HepG2 (cell line): ENCODE data around the gene PFAS. TPM values are rescaled to one million over a fixed set of nuclear protein-coding genes. Genes with fewer than 3 reads are reported as not detected.

ENCODE experiments used
- ASH2L ChIP-seq: fragments of 300-600, 200-600 bp; sonication (generic); IDR thresholded peaks from 2 replicates; pipeline ENCODE4 v1.7.0; 2017; ENCODE audit warnings: low read depth, mild to moderate bottlenecking, moderate library complexity, mixed read lengths, low read length; ENCODE audit not compliant: insufficient read length
- DNMT1 ChIP-seq: sonication (generic); formaldehyde crosslinking; IDR thresholded peaks from 2 replicates; pipeline ENCODE4 v1.5.1; 2020; ENCODE audit warnings: mild to moderate bottlenecking, missing genetic modification reagents
- polyA plus RNA-seq, 8 experiments: library from polyadenylated mRNA; depleted of rRNA in 3 of 8; stranded (reverse) in 7 of 8; unstranded in 1 of 8; fragments of >200 nt; fragmentation: Illumina TruSeq in 4 of 8; extraction: Trizol in 4 of 8; gene quantifications; 2 replicates each; pipeline versions ENCODE4 v1.2.1 to v1.2.3, GENCODE V29; 2011 to 2016; ENCODE audit warnings: low read depth in 4 of 8, missing spikeins in 1 of 8, mixed read lengths in 1 of 8; ENCODE audit not compliant: insufficient read depth in 1 of 8
- total RNA-seq, 5 experiments: library from RNA; depleted of rRNA; stranded (reverse); fragments of >200 nt; fragmentation: Illumina TruSeq; extraction: Trizol; gene quantifications; 2 replicates each; pipeline ENCODE4 v1.2.3, GENCODE V29; 2016; ENCODE audit warnings: low read depth in 1 of 5
- TF ChIP-seq, protein P1 (sequence below): sonication (generic); formaldehyde crosslinking; IDR thresholded peaks from 2 replicates; pipeline ENCODE4 v1.4.0; 2020; ENCODE audit warnings: missing genetic modification reagents, borderline replicate concordance
- TF ChIP-seq, protein P2 (sequence below): sonication (generic); formaldehyde crosslinking; IDR thresholded peaks from 2 replicates; pipeline ENCODE4 v1.4.0; 2020; ENCODE audit warnings: mild to moderate bottlenecking, low read depth, missing genetic modification reagents
- TF ChIP-seq, protein P3 (sequence below): sonication (generic); formaldehyde crosslinking; IDR thresholded peaks from 2 replicates; pipeline ENCODE4 v1.4.0; 2020; ENCODE audit warnings: missing genetic modification reagents
- TF ChIP-seq, protein P4 (sequence below): sonication (generic); formaldehyde crosslinking; IDR thresholded peaks from 2 replicates; pipeline ENCODE4 v1.5.0; 2020; ENCODE audit warnings: missing genetic modification reagents, mild to moderate bottlenecking, borderline replicate concordance

Gene PFAS
- total and polyA plus RNA-seq, 2 of the 13 experiments (the other 11 are each of a cell fraction or from before 2014, with no cell fraction given) = 49.4 to 58.2 TPM

DNA sequence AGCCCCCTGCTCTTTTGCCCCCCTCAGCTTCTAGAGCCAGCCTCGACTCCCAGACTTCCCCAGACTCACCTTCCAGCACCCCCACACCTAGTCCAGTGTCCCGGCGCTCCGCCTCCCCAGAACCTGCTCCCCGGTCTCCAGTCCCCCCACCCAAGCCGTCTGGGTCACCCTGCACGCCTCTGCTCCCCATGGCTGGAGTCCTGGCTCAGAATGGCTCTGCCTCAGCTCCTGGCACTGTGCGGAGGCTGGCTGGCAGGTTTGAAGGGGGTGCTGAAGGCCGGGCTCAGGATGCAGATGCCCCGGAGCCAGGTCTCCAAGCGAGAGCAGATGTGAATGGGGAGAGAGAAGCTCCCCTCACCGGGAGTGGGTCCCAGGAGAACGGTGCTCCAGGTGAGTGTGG lies 63.2 kb downstream of the PFAS start (continued):
- TF ChIP-seq, protein P1, sequence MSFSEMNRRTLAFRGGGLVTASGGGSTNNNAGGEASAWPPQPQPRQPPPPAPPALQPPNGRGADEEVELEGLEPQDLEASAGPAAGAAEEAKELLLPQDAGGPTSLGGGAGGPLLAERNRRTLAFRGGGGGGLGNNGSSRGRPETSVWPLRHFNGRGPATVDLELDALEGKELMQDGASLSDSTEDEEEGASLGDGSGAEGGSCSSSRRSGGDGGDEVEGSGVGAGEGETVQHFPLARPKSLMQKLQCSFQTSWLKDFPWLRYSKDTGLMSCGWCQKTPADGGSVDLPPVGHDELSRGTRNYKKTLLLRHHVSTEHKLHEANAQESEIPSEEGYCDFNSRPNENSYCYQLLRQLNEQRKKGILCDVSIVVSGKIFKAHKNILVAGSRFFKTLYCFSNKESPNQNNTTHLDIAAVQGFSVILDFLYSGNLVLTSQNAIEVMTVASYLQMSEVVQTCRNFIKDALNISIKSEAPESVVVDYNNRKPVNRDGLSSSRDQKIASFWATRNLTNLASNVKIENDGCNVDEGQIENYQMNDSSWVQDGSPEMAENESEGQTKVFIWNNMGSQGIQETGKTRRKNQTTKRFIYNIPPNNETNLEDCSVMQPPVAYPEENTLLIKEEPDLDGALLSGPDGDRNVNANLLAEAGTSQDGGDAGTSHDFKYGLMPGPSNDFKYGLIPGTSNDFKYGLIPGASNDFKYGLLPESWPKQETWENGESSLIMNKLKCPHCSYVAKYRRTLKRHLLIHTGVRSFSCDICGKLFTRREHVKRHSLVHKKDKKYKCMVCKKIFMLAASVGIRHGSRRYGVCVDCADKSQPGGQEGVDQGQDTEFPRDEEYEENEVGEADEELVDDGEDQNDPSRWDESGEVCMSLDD (CRISPR knock-in tag) = no peak
- TF ChIP-seq, protein P2, sequence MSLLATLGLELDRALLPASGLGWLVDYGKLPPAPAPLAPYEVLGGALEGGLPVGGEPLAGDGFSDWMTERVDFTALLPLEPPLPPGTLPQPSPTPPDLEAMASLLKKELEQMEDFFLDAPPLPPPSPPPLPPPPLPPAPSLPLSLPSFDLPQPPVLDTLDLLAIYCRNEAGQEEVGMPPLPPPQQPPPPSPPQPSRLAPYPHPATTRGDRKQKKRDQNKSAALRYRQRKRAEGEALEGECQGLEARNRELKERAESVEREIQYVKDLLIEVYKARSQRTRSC (CRISPR knock-in tag) = no peak
- TF ChIP-seq, protein P3, sequence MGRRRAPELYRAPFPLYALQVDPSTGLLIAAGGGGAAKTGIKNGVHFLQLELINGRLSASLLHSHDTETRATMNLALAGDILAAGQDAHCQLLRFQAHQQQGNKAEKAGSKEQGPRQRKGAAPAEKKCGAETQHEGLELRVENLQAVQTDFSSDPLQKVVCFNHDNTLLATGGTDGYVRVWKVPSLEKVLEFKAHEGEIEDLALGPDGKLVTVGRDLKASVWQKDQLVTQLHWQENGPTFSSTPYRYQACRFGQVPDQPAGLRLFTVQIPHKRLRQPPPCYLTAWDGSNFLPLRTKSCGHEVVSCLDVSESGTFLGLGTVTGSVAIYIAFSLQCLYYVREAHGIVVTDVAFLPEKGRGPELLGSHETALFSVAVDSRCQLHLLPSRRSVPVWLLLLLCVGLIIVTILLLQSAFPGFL = no peak
- TF ChIP-seq, protein P4, sequence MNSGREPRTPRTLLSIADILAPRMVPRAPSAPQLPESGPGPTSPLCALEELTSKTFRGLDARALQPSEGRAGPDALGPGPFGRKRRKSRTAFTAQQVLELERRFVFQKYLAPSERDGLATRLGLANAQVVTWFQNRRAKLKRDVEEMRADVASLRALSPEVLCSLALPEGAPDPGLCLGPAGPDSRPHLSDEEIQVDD (CRISPR knock-in tag) = no peak
- TF ChIP-seq DNMT1 (CRISPR knock-in tag) (no peak), ASH2L (no peak)
